GM12801 (cell line): ENCODE measurements around the gene ARL15.

Experiments used
- TF ChIP-seq, protein P1 (sequence below): IDR thresholded peaks from one replicate; pipeline ENCODE4 v1.5.1; 2011; ENCODE audit warnings: control low read depth; ENCODE audit not compliant: insufficient read length; ENCODE audit errors: extremely low read depth

The ARL15 gene

DNA sequence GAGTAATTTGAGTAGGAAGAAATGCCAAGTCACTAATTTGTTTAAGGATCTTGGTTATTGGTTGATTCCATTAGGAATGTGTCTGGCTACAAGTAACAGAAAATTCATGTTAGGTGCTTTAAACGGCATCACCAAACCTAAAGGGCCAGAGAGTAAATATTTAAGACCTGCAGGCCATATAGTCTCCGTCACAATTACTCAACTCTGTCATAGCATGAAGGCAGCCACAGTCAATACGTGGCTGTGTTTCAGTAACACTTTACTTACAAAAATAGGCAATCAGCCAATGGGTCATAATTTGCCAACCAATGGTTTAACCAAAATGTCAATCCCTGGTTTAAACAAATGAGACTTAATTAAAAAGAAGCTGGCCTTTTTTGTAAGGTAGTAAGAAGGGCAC, 98.5 kb downstream of the ARL15 start:
- TF ChIP-seq, protein P1, sequence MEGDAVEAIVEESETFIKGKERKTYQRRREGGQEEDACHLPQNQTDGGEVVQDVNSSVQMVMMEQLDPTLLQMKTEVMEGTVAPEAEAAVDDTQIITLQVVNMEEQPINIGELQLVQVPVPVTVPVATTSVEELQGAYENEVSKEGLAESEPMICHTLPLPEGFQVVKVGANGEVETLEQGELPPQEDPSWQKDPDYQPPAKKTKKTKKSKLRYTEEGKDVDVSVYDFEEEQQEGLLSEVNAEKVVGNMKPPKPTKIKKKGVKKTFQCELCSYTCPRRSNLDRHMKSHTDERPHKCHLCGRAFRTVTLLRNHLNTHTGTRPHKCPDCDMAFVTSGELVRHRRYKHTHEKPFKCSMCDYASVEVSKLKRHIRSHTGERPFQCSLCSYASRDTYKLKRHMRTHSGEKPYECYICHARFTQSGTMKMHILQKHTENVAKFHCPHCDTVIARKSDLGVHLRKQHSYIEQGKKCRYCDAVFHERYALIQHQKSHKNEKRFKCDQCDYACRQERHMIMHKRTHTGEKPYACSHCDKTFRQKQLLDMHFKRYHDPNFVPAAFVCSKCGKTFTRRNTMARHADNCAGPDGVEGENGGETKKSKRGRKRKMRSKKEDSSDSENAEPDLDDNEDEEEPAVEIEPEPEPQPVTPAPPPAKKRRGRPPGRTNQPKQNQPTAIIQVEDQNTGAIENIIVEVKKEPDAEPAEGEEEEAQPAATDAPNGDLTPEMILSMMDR = no peak

DNA sequence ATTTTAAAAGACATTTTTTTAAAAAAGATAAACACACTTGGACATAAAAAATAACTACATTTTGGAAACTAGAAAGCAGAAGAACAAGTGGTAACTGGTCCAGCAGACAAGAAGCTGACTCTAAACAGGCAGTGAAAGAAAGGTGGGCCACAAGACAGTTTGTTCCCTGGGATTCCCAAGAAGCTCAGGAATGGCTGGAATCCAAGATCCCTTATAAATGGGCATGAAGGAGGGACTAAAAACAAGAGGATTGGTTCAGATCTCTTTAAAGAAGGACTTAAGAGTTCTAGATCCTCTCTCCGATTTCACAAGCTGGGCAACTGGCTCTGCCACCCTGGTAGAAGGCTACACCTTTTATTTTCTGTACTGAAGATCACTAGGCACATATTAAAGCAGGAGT, 102.8 kb downstream of the ARL15 start:
- TF ChIP-seq, protein P1 = no peak

DNA sequence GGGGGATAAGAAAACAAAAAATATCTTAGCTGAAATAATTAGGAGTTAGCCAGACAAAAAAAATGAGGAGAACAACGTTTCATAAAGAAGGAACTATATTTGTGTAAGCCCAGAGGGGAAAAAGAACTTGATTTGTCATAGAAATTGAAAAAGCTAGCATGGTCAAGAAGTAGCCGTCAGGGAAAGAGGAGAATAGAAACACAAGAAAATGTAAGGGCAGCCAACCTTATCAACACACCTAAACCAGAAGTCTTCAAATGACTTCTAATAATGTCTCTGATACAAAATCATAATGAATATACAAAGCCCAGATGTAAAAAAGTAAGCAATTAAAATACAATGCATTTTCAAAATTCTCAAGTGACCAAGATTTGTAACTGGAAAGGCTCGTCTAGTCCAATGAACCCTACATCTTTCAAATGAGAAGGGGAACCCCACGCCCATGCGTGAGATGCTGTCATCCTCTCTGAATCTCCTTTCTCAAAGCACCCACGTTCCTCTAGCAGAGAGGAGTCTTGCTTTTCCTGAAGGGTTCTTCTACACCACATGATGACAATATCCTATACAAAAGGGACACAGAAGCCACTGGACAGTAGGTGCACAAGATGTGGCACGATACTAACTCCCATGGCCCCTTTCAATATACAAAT, 103.7 kb downstream of the ARL15 start:
- TF ChIP-seq, protein P1 = no peak

DNA sequence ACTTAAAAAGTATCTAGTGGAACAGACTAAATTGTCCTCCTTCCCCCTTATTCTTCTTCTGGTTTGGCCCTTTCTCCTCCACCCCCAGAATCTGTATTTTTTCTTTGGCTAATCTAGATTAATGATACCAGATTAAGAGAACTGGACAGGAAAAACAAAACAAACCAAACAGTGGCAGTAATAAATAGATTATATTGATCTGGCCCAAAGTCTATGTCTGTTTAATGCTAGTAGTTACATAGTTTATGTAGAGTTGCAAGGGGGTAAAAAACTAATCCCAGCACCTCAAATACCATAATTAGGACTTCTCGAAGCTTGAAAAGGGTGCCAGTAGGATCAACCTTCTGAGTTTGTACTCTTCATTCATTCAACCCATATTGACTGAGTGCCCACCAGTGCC, 104.5 kb downstream of the ARL15 start:
- TF ChIP-seq, protein P1 = no peak

DNA sequence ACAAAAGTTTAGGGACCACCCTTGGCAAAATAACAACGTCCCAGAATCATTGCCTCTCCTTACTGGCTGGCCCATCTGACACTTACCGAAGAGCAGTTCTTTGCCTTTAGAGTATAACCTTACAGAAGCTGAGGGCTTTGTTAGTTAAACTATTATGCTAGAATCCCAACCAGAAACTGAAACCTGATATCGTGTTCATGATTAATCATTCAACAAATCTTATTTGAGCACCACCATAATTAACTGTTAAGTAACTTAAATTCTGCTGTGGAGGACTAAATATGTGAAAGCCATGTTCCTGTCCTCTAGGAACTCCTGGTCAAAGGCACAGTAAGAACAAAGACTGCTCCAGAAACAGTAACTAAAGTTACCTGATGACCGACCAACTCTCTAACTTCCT, 104.9 kb downstream of the ARL15 start:
- TF ChIP-seq, protein P1 = no peak

DNA sequence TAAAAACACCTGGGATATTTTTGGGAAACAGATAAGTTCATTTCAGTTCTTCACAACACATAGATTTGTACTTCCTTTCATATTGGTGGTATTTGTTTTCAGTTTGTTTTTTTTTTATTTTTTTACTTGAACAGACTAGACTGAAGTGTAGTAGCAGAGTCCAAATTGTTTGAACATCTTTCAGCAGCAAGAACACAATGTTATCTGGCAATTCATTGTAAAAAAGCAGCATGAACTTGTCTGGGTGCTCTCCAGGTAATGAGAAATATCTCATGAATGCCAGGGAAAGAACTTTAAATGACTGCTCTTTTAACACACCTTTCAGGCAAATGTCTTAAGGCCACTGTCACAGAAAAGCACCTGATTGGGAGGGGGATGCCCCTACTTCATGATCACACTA, 113.4 kb downstream of the ARL15 start:
- TF ChIP-seq, protein P1 = no peak

DNA sequence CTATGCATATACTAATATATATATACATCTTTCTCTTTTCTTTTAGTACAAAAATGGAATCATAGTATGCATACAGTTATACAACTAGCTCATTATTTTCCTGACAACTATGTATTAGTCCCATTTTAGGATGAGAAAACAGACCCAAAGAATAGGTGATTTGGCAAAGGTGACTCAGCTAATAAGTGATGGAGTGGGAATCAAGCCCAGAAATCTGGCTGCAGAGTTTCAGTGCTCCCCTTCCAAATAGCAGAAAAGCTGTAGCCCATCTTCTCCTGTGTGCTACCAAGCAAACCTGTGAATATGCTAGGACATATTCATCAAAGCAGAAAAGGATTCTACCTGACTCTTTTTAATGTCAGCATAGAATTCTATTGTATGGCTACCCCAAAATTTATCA, 114.7 kb downstream of the ARL15 start:
- TF ChIP-seq, protein P1 = no peak

DNA sequence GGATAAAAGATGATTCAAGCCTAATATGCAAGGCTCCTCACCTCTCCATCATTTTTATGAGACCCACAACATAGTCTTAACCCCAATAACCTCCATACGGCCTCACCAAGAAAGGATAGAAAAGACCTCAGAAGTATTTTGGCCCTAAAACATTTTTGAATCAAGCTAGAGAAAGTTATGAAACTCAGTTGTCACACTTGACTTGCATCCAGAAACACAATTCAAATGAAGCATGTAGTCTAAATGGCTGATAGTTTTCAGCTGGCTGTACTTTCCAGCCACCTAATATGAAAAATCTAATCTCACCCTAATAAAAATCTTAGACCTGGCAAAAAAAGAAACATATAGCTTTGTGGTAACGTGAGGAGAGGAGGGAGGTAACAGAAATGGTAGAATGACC, 116.1 kb downstream of the ARL15 start:
- TF ChIP-seq, protein P1 = no peak
